GM23338 (cell line): ENCODE results near the gene GPC5. TPM values are rescaled to one million over a fixed set of nuclear protein-coding genes. Genes with fewer than 3 reads are reported as not detected.

Experiments
- ATAC-seq: fragments of 200-7000 bp; cut with Tn5 transposase; 3 replicates; pipeline ENCODE4 v1.9.1; 2020
- DNase-seq: peaks from one replicate; pipeline ENCODE4 v3.0.0-alpha.2; 2015; ENCODE audit warnings: low spot score
- H2AFZ ChIP-seq: fragments of 200-600 bp; sonication (generic); 2 replicates; pipeline ENCODE4 v1.8.0; 2016; ENCODE audit warnings: antibody characterized with exemption, mild to moderate bottlenecking, moderate library complexity
- H3F3A ChIP-seq: fragments of 200-600 bp; sonication (generic); replicated peaks from 2 replicates; pipeline ENCODE4 v1.8.0; 2017; ENCODE audit warnings: antibody characterized with exemption, mixed run types, low read depth
- H3K27ac ChIP-seq: fragments of 200-600 bp; sonication (generic); 2 replicates; pipeline ENCODE4 v1.6.1; 2016; ENCODE audit warnings: low read depth
- H3K27me3 ChIP-seq: fragments of 200-600 bp; sonication (generic); 2 replicates; pipeline ENCODE4 v1.8.0; 2016; ENCODE audit warnings: mild to moderate bottlenecking, mixed run types, moderate library complexity; ENCODE audit not compliant: insufficient read depth
- H3K36me3 ChIP-seq: fragments of 200-600 bp; sonication (generic); 2 replicates; pipeline ENCODE4 v1.8.0; 2016; ENCODE audit warnings: mild to moderate bottlenecking; ENCODE audit not compliant: insufficient read depth
- H3K4me1 ChIP-seq: fragments of 200-600 bp; sonication (generic); 2 replicates; pipeline ENCODE4 v1.8.0; 2016; ENCODE audit warnings: mild to moderate bottlenecking, moderate library complexity; ENCODE audit not compliant: insufficient read depth
- H3K4me2 ChIP-seq: fragments of 200-600 bp; sonication (generic); 2 replicates; pipeline ENCODE4 v1.7.1; 2017; ENCODE audit warnings: mixed run types
- H3K4me3 ChIP-seq: fragments of 200-600 bp; sonication (generic); 2 replicates; pipeline ENCODE4 v1.6.1; 2016; ENCODE audit warnings: mixed run types
- H3K79me2 ChIP-seq: fragments of 200-600 bp; sonication (generic); replicated peaks from 2 replicates; pipeline ENCODE4 v1.8.0; 2017; ENCODE audit warnings: mild to moderate bottlenecking; ENCODE audit not compliant: insufficient read depth
- H3K9me2 ChIP-seq: fragments of 200-600 bp; sonication (generic); 2 replicates; pipeline ENCODE4 v1.8.0; 2017; ENCODE audit not compliant: insufficient read depth
- H4K20me1 ChIP-seq: fragments of 200-600 bp; sonication (generic); replicated peaks from 2 replicates; pipeline ENCODE4 v1.8.0; 2017; ENCODE audit warnings: mild to moderate bottlenecking; ENCODE audit not compliant: insufficient read depth
- H3K27ac Mint-ChIP-seq: 2 replicates; pipeline ENCODE4 v1.8.0; 2020; ENCODE audit warnings: inconsistent platforms, mild to moderate bottlenecking, moderate library complexity, mixed read lengths
- H3K27me3 Mint-ChIP-seq: 3 replicates; pipeline ENCODE4 v1.8.0; 2022; ENCODE audit warnings: low read depth, mild to moderate bottlenecking, moderate library complexity, mixed read lengths, inconsistent platforms; ENCODE audit not compliant: insufficient read depth, poor library complexity
- H3K36me3 Mint-ChIP-seq: 3 replicates; pipeline ENCODE4 v1.8.0; 2021; ENCODE audit warnings: low read depth, mild to moderate bottlenecking, inconsistent platforms, moderate library complexity, mixed read lengths
- H3K4me1 Mint-ChIP-seq: 3 replicates; pipeline ENCODE4 v1.8.0; 2020; ENCODE audit warnings: mild to moderate bottlenecking, inconsistent platforms, mixed read lengths
- H3K4me3 Mint-ChIP-seq: 3 replicates; pipeline ENCODE4 v1.8.0; 2021; ENCODE audit warnings: moderate library complexity, mild to moderate bottlenecking, inconsistent platforms, mixed read lengths
- H3K9me3 Mint-ChIP-seq: 3 replicates; pipeline ENCODE4 v1.8.0; 2020; ENCODE audit warnings: moderate library complexity, mild to moderate bottlenecking, inconsistent platforms, mixed read lengths
- CREB1 ChIP-seq: fragments of 250-450 bp; sonication (Bioruptor Pico); IDR thresholded peaks from 2 replicates; pipeline ENCODE4 v1.5.0; 2020; ENCODE audit warnings: low read depth, mild to moderate bottlenecking, moderate library complexity
- EZH2 ChIP-seq: fragments of 200-600 bp; sonication (generic); IDR thresholded peaks from one replicate; pipeline ENCODE4 v1.8.0; 2017; ENCODE audit warnings: antibody characterized with exemption, mild to moderate bottlenecking, low read depth; ENCODE audit not compliant: unreplicated experiment
- EZH2phosphoT487 ChIP-seq: fragments of 200-600 bp; sonication (generic); IDR thresholded peaks from one replicate; pipeline ENCODE4 v1.8.1; 2018; ENCODE audit warnings: antibody characterized with exemption; ENCODE audit not compliant: unreplicated experiment
- JUNB ChIP-seq: IDR thresholded peaks from one replicate; pipeline ENCODE4 v1.6.1; 2016; ENCODE audit warnings: antibody characterized with exemption; ENCODE audit not compliant: unreplicated experiment
- NANOG ChIP-seq: IDR thresholded peaks from 2 replicates; pipeline ENCODE4 v1.6.1; 2016; ENCODE audit warnings: antibody characterized with exemption, borderline replicate concordance
- POLR2AphosphoS5 ChIP-seq: IDR thresholded peaks from 2 replicates; pipeline ENCODE4 v1.6.1; 2016; ENCODE audit warnings: antibody characterized with exemption, low read depth
- STAT1 ChIP-seq: IDR thresholded peaks from one replicate; pipeline ENCODE4 v1.6.1; 2016; ENCODE audit warnings: antibody characterized with exemption; ENCODE audit not compliant: unreplicated experiment
- ZNF114 ChIP-seq: fragments of 250-450 bp; sonication (Bioruptor Pico); IDR thresholded peaks from 2 replicates; pipeline ENCODE4 v1.5.0; 2020; ENCODE audit warnings: mild to moderate bottlenecking, moderate library complexity
- ZNF331 ChIP-seq: fragments of 250-450 bp; sonication (Bioruptor Pico); IDR thresholded peaks from 2 replicates; pipeline ENCODE4 v1.5.0; 2020; ENCODE audit warnings: low read depth, mild to moderate bottlenecking, moderate library complexity
- polyA plus RNA-seq: library from polyadenylated mRNA; unstranded; fragments of >200 nt; fragmentation: Nextera tagmentation; extraction: Ambion mirVana; gene quantifications from 2 replicates; pipeline ENCODE4 v1.2.1, GENCODE V29; 2016
- total RNA-seq: library from RNA; depleted of rRNA; stranded (reverse); fragments of >200 nt; shearing (Covaris generic); gene quantifications from 2 replicates; pipeline ENCODE4 v1.2.3, GENCODE V29; 2014
- TF ChIP-seq, protein P1 (sequence below): IDR thresholded peaks from 2 replicates; pipeline ENCODE4 v1.6.1; 2016; ENCODE audit warnings: antibody characterized with exemption
- TF ChIP-seq, protein P2 (sequence below), 2 experiments: fragments of 200-600 bp in 1 of 2; sonication (generic) in 1 of 2; conservative IDR thresholded peaks; 2 replicates each; pipeline versions ENCODE4 v1.5.1 to v1.6.1; 2016 to 2017; ENCODE audit warnings: antibody characterized with exemption in 2 of 2, low read depth in 2 of 2, mild to moderate bottlenecking in 2 of 2, moderate library complexity in 1 of 2
- TF ChIP-seq, protein P3 (sequence below): IDR thresholded peaks from one replicate; pipeline ENCODE4 v1.6.1; 2018; ENCODE audit warnings: antibody characterized with exemption; ENCODE audit not compliant: unreplicated experiment
- TF ChIP-seq, protein P4 (sequence below): fragments of 250-450 bp; sonication (Bioruptor Pico); IDR thresholded peaks from 2 replicates; pipeline ENCODE4 v1.5.0; 2020; ENCODE audit warnings: mild to moderate bottlenecking, moderate library complexity

The GPC5 gene
- total and polyA plus RNA-seq, 2 experiments from 2014 or later, result 0.95 to 1.1 TPM

DNA sequence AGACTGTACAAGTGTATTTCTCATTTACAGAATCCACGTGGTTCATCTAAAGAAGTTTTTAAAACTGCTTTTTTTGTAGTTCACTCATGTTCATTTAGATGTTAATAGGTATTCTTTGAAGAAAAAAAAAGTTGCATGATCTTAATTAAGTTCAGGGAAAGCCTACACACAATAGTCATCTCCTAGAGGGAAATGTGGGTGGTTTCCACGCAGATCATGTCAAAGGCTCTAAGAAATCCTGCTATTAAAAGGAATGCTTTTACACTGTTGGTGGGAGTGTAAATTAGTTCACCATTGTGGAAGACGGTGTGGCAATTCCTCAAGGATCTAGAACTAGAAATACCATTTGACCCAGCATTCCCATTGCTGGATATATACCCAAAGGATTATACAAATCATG is 312.3 kb downstream of the GPC5 start:
- H3K36me3 ChIP-seq, result no peaks in the 10 kb centered on the region
- no peak overlapping the region for H3K27ac Mint-ChIP-seq

More for the DNA sequence above, 312.3 kb downstream of the GPC5 start:
- Histone ChIP-seq H3K4me1 (no peaks in the 10 kb centered on the region), H3K27me3 (no peaks in the 10 kb centered on the region), H3F3A (no peaks in the 10 kb centered on the region), H4K20me1 (no peaks in the 10 kb centered on the region), H3K4me3 (no peak overlapping the region), H3K4me2 (no peak overlapping the region), H3K27ac (no peak overlapping the region), H3K9me2 (no peaks in the 10 kb centered on the region), H2AFZ (no peak overlapping the region), H3K79me2 (no peaks in the 10 kb centered on the region)
- TF ChIP-seq ZNF331 (CRISPR knock-in tag) (no peak), NANOG (no peak), ZNF114 (no peak), POLR2AphosphoS5 (no peak), EZH2phosphoT487 (no peak), CREB1 (no peak), STAT1 (no peak), JUNB (no peak), EZH2 (no peak)
- TF ChIP-seq, protein P1, sequence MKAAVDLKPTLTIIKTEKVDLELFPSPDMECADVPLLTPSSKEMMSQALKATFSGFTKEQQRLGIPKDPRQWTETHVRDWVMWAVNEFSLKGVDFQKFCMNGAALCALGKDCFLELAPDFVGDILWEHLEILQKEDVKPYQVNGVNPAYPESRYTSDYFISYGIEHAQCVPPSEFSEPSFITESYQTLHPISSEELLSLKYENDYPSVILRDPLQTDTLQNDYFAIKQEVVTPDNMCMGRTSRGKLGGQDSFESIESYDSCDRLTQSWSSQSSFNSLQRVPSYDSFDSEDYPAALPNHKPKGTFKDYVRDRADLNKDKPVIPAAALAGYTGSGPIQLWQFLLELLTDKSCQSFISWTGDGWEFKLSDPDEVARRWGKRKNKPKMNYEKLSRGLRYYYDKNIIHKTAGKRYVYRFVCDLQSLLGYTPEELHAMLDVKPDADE, result no peak
- TF ChIP-seq, protein P2, sequence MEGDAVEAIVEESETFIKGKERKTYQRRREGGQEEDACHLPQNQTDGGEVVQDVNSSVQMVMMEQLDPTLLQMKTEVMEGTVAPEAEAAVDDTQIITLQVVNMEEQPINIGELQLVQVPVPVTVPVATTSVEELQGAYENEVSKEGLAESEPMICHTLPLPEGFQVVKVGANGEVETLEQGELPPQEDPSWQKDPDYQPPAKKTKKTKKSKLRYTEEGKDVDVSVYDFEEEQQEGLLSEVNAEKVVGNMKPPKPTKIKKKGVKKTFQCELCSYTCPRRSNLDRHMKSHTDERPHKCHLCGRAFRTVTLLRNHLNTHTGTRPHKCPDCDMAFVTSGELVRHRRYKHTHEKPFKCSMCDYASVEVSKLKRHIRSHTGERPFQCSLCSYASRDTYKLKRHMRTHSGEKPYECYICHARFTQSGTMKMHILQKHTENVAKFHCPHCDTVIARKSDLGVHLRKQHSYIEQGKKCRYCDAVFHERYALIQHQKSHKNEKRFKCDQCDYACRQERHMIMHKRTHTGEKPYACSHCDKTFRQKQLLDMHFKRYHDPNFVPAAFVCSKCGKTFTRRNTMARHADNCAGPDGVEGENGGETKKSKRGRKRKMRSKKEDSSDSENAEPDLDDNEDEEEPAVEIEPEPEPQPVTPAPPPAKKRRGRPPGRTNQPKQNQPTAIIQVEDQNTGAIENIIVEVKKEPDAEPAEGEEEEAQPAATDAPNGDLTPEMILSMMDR (conservative IDR thresholded peaks at IDR 0.05; ENCODE audit: low read depth in 2 of 2), result no peak
- TF ChIP-seq, protein P3, sequence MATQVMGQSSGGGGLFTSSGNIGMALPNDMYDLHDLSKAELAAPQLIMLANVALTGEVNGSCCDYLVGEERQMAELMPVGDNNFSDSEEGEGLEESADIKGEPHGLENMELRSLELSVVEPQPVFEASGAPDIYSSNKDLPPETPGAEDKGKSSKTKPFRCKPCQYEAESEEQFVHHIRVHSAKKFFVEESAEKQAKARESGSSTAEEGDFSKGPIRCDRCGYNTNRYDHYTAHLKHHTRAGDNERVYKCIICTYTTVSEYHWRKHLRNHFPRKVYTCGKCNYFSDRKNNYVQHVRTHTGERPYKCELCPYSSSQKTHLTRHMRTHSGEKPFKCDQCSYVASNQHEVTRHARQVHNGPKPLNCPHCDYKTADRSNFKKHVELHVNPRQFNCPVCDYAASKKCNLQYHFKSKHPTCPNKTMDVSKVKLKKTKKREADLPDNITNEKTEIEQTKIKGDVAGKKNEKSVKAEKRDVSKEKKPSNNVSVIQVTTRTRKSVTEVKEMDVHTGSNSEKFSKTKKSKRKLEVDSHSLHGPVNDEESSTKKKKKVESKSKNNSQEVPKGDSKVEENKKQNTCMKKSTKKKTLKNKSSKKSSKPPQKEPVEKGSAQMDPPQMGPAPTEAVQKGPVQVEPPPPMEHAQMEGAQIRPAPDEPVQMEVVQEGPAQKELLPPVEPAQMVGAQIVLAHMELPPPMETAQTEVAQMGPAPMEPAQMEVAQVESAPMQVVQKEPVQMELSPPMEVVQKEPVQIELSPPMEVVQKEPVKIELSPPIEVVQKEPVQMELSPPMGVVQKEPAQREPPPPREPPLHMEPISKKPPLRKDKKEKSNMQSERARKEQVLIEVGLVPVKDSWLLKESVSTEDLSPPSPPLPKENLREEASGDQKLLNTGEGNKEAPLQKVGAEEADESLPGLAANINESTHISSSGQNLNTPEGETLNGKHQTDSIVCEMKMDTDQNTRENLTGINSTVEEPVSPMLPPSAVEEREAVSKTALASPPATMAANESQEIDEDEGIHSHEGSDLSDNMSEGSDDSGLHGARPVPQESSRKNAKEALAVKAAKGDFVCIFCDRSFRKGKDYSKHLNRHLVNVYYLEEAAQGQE, result no peak
- TF ChIP-seq, protein P4, sequence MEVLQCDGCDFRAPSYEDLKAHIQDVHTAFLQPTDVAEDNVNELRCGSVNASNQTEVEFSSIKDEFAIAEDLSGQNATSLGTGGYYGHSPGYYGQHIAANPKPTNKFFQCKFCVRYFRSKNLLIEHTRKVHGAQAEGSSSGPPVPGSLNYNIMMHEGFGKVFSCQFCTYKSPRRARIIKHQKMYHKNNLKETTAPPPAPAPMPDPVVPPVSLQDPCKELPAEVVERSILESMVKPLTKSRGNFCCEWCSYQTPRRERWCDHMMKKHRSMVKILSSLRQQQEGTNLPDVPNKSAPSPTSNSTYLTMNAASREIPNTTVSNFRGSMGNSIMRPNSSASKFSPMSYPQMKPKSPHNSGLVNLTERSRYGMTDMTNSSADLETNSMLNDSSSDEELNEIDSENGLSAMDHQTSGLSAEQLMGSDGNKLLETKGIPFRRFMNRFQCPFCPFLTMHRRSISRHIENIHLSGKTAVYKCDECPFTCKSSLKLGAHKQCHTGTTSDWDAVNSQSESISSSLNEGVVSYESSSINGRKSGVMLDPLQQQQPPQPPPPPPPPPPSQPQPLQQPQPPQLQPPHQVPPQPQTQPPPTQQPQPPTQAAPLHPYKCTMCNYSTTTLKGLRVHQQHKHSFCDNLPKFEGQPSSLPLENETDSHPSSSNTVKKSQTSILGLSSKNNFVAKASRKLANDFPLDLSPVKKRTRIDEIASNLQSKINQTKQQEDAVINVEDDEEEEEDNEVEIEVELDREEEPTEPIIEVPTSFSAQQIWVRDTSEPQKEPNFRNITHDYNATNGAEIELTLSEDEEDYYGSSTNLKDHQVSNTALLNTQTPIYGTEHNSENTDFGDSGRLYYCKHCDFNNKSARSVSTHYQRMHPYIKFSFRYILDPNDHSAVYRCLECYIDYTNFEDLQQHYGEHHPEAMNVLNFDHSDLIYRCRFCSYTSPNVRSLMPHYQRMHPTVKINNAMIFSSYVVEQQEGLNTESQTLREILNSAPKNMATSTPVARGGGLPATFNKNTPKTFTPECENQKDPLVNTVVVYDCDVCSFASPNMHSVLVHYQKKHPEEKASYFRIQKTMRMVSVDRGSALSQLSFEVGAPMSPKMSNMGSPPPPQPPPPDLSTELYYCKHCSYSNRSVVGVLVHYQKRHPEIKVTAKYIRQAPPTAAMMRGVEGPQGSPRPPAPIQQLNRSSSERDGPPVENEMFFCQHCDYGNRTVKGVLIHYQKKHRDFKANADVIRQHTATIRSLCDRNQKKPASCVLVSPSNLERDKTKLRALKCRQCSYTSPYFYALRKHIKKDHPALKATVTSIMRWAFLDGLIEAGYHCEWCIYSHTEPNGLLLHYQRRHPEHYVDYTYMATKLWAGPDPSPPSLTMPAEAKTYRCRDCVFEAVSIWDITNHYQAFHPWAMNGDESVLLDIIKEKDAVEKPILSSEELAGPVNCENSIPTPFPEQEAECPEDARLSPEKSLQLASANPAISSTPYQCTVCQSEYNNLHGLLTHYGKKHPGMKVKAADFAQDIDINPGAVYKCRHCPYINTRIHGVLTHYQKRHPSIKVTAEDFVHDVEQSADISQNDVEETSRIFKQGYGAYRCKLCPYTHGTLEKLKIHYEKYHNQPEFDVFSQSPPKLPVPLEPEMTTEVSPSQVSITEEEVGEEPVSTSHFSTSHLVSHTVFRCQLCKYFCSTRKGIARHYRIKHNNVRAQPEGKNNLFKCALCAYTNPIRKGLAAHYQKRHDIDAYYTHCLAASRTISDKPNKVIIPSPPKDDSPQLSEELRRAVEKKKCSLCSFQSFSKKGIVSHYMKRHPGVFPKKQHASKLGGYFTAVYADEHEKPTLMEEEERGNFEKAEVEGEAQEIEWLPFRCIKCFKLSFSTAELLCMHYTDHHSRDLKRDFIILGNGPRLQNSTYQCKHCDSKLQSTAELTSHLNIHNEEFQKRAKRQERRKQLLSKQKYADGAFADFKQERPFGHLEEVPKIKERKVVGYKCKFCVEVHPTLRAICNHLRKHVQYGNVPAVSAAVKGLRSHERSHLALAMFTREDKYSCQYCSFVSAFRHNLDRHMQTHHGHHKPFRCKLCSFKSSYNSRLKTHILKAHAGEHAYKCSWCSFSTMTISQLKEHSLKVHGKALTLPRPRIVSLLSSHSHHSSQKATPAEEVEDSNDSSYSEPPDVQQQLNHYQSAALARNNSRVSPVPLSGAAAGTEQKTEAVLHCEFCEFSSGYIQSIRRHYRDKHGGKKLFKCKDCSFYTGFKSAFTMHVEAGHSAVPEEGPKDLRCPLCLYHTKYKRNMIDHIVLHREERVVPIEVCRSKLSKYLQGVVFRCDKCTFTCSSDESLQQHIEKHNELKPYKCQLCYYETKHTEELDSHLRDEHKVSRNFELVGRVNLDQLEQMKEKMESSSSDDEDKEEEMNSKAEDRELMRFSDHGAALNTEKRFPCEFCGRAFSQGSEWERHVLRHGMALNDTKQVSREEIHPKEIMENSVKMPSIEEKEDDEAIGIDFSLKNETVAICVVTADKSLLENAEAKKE (CRISPR knock-in tag), result no peak
- Mint-ChIP-seq H3K36me3 (no peaks in the 10 kb centered on the region), H3K27me3 (peaks cover 7% of the 10 kb centered on the region), H3K4me1 (peaks cover 6% of the 10 kb centered on the region; the same call in 2 of the 3 replicates), H3K9me3 (no peaks in the 10 kb centered on the region), H3K4me3 (no peak overlapping the region)
- ATAC-seq (no peak), DNase-seq (no peak)
